Heart left ventricle (tissue), 16 donors: ENCODE data around the gene GUCA1A. TPM values are rescaled to one million over a fixed set of nuclear protein-coding genes. Genes with fewer than 3 reads are reported as not detected.

Experiments
- ATAC-seq, 4 donors: fragments of 200-7000 bp; cut with Tn5 transposase; one replicate each; pipeline ENCODE4 v1.9.1; 2020 to 2022; ENCODE audit warnings: moderate library complexity in 4 of 4, mild to moderate bottlenecking in 3 of 4, moderate number of reproducible peaks in 1 of 4
- DNase-seq, 5 donors: peaks; one replicate each; pipeline ENCODE4 v3.0.0-alpha.2; 2020
- H3K27ac ChIP-seq, 12 donors: fragments of 200-600 bp; sonication (generic) in 4 of 12; one replicate each; pipeline versions ENCODE4 v1.5.0 to v1.8.0; 2016 to 2022; ENCODE audit warnings: mild to moderate bottlenecking in 2 of 12
- H3K27me3 ChIP-seq, 9 donors: fragments of 200-600 bp; sonication (generic) in 2 of 9; one replicate each; pipeline versions ENCODE4 v1.5.1 to v1.8.0; 2016 to 2022; ENCODE audit warnings: mild to moderate bottlenecking in 3 of 9
- H3K36me3 ChIP-seq, 9 donors: fragments of 200-600 bp; sonication (generic) in 2 of 9; one replicate each; pipeline versions ENCODE4 v1.5.0 to v1.8.0; 2018 to 2022; ENCODE audit warnings: mild to moderate bottlenecking in 2 of 9
- H3K4me1 ChIP-seq, 12 donors: fragments of 200-600 bp; sonication (generic) in 4 of 12; one replicate each; pipeline versions ENCODE4 v1.5.0 to v1.8.0; 2016 to 2022; ENCODE audit warnings: mild to moderate bottlenecking in 3 of 12
- H3K4me3 ChIP-seq, 12 donors: fragments of 200-600 bp; sonication (generic) in 4 of 12; one replicate each; pipeline versions ENCODE4 v1.5.0 to v1.8.0; 2017 to 2022; ENCODE audit warnings: mild to moderate bottlenecking in 9 of 12, moderate library complexity in 4 of 12
- H3K9me3 ChIP-seq, 12 donors: fragments of 200-600 bp; sonication (generic) in 4 of 12; one replicate each; pipeline versions ENCODE4 v1.5.0 to v1.8.0; 2016 to 2022; ENCODE audit warnings: mild to moderate bottlenecking in 1 of 12
- CTCF ChIP-seq, 12 donors: fragments of 200-600 bp; sonication (generic) in 4 of 12; IDR thresholded peaks; one replicate each; pipeline versions ENCODE4 v1.5.0 to v1.8.0; 2018 to 2022; ENCODE audit warnings: antibody characterized with exemption in 12 of 12, mild to moderate bottlenecking in 5 of 12
- POLR2A ChIP-seq, 2 donors: fragments of 450-650 bp; IDR thresholded peaks; one replicate each; pipeline ENCODE4 v1.6.1; 2017; ENCODE audit warnings: antibody characterized with exemption in 2 of 2, mild to moderate bottlenecking in 2 of 2, moderate library complexity in 2 of 2
- WGBS, 4 donors: extraction: QIAGEN DNeasy Blood & Tissue Kit in 2 of 4; methylation state at CpG; one replicate each; pipeline versions ENCODE4 v1.1.5 to v1.1.7; 2013 to 2018; 5-methylcytosine and 5-hydroxymethylcytosine counted together
- intact Hi-C, 10 donors: fragments of 100-400 bp; cut with DNase I; formaldehyde crosslinking; loops; one replicate each; pipeline versions ENCODE4 v1.11.1 to v1.14.2; 2022
- polyA plus RNA-seq, 2 donors: library from polyadenylated mRNA; stranded (reverse); fragments of 200-250 nt; gene quantifications; one replicate each; pipeline ENCODE4 v1.2.3, GENCODE V29; 2013
- total RNA-seq, 9 donors: library from RNA; depleted of rRNA in 2 of 9; stranded (reverse); fragments of >200 nt in 2 of 9; fragmentation: NEBNext Ultra II Directional in 3 of 9; extraction: Animal tissue kit (Norgen Biotek cat#: 25700) in 3 of 9; gene quantifications; one replicate each; pipeline versions ENCODE4 v1.1.0 to v1.2.4, GENCODE V29; 2016 to 2023
- donor health status: ischemic (EF 13 %, LVEDD 7.1; RV severe dilation, severe dysfunction).
- donor health status: healthy with polysubstance abuse.
- donor health status: DM: no; HTN: yes; CAD: no.
- donor health status: DM: no; HTN: no; CAD: no.
- donor health status: ischemic (EF 25% LVEDD 6.9; RV normal size, moderate dysfunction).
- donor health status: ischemic (EF 25% LVEDD 5.7; RV mildly dilated, moderate dysfunction).
- donor health status: healthy.
- donor health status: DM: yes; HTN: yes; CAD: no.
- donor health status: ischemic (EF 35%, LVEDD 5.7; RV mildly dilated, moderate dysfunction).
- donor health status: nonischemic (EF 11% LVEDD 7.7; RV severe dilation, severe dysfunction).
- donor health status: DM: yes; HTN: yes; CAD: no.
- donor health status: PGD.
- donor health status: ischemic (EF 29% LVEDD 5.4; RV normal size, mild dysfunction).
- donor health status: nonischemic (EF 23%, LVEDD 6.1; RV moderate dilation, normal function).

GUCA1A gene
- total and polyA plus RNA-seq, 11 donors, result 0.13 to 0.28 (median 0.19) TPM; not detected in 8

- Histone ChIP-seq H3K36me3 (no peaks in the 10 kb centered on the region), H3K4me3 (no peak overlapping the region), H3K27ac (no peak overlapping the region), H3K27me3 (no peaks in the 10 kb centered on the region), H3K9me3 (no peaks in the 10 kb centered on the region), H3K4me1 (peaks cover 0 to 7% (median 2%) of the 10 kb centered on the region in 12 donors)
- WGBS, 4 donors, result 80 to 93% (median 90%) methylated on average over 3 to 4 of the region's 4 CpGs
- TF ChIP-seq POLR2A (IDR thresholded peaks at IDR 0.05), result no peak
- TF ChIP-seq CTCF (IDR thresholded peaks at IDR 0.05), result no peak
- DNase-seq (no peak), ATAC-seq (no peak)
- intact Hi-C loops, result no loop called here
Observed at GRCh38 chr6:42133926-42134325, 39.2 kb upstream of the GUCA1A start.

GRCh38 chr6:42135161-42135560, 38.0 kb upstream of the GUCA1A start:
- no peak for ATAC-seq
- no peak for TF ChIP-seq CTCF (IDR thresholded peaks at IDR 0.05)
- TF ChIP-seq POLR2A (IDR thresholded peaks at IDR 0.05), result no peak
- 87 to 94% (median 89%) methylated on average over 9 to 12 of the region's 12 CpGs for WGBS, 4 donors

GRCh38 chr6:42135722-42136121, 37.4 kb upstream of the GUCA1A start:
- Histone ChIP-seq H3K36me3 (no peaks in the 10 kb centered on the region), H3K4me3 (no peak overlapping the region), H3K27me3 (no peaks in the 10 kb centered on the region), H3K27ac (no peak overlapping the region), H3K9me3 (no peaks in the 10 kb centered on the region), H3K4me1 (peaks cover 0 to 5% (median 0%) of the 10 kb centered on the region in 12 donors)
- WGBS, 4 donors, result 88 to 100% (median 92%) methylated on average over 2 of the region's 2 CpGs
- DNase-seq (no peak), ATAC-seq (no peak)
- no peak for TF ChIP-seq CTCF (IDR thresholded peaks at IDR 0.05)
- TF ChIP-seq POLR2A (IDR thresholded peaks at IDR 0.05), result no peak
- intact Hi-C loops, result no loop called here

More at GRCh38 chr6:42135161-42135560, 38.0 kb upstream of the GUCA1A start:
- Histone ChIP-seq H3K4me1 (peaks cover 0 to 5% (median 0%) of the 10 kb centered on the region in 12 donors), H3K27ac (no peak overlapping the region), H3K4me3 (no peak overlapping the region), H3K9me3 (no peaks in the 10 kb centered on the region), H3K27me3 (no peaks in the 10 kb centered on the region), H3K36me3 (no peaks in the 10 kb centered on the region)
- no peak for DNase-seq
- intact Hi-C loops, result no loop called here

GRCh38 chr6:42136508-42137193, 36.5 kb upstream of the GUCA1A start:
- no peak overlapping the region for H3K4me3 ChIP-seq
- peaks cover 0 to 12% (median 0%) of the 10 kb centered on the region in 12 donors for H3K4me1 ChIP-seq
- no peaks in the 10 kb centered on the region for H3K9me3 ChIP-seq
- H3K27ac ChIP-seq, result no peak overlapping the region
- ATAC-seq (no peak), DNase-seq (no peak)
- H3K27me3 ChIP-seq, result peaks cover 0 to 4% (median 0%) of the 10 kb centered on the region in 9 donors
- WGBS, 4 donors, result 60 to 71% (median 67%) methylated on average over 14 of the region's 14 CpGs
- intact Hi-C loops, result no loop called here
- TF ChIP-seq CTCF (IDR thresholded peaks at IDR 0.05), result peak in 2 of 12 donors; percentile 10 to 12
- TF ChIP-seq POLR2A (IDR thresholded peaks at IDR 0.05), result no peak
- H3K36me3 ChIP-seq, result no peaks in the 10 kb centered on the region
